ENCODE data around the gene AUTS2. TPM values are rescaled to one million over a fixed set of nuclear protein-coding genes. Genes with fewer than 3 reads are reported as not detected.

AUTS2 gene
- total and polyA plus RNA-seq, 9 of the 15 experiments (the other 6 are each of a cell fraction or from before 2014, with no cell fraction given): 0.58 TPM; not detected in 8

DNA sequence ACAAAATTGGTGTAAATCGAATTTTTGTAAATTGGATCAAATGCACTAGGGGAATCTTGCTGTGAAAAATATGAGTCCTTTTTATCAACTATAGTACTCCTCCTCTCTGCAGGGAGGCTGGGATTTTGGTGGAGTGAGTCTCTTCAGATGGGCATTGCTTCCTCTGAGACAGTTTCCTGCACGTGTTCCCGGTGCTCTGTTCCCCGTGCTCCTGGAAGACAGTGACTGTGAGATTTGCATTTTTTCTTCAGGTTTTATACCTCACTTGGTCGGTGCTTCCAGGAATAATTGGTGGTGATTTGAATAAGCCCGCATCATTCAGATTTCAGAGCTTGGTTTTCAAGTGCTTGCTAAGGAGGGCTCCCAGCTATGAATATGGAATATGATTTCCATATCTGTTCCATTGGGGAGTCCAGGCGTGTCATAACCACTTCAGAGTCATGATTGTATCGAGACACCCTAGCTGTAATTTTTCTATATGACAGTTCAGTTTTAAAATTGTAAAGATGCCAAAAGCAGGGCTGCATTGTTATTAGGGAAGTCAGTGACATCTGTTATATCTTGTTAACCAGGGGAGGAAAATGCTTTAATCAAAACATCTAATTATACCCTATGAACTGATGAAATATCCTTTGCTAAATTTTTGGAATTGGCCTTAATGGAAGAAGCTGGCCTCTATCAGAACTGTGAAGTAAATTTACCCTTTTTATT, 12.3 kb downstream of the AUTS2 start:
- Histone ChIP-seq H3K9ac (ENCODE audit: insufficient read depth in 1 of 2, low read depth in 2 of 2, low read length in 2 of 2) (no peak overlapping the region), H3K27me3 (ENCODE audit: control insufficient read depth in 2 of 2, insufficient read depth in 2 of 2, low read length in 2 of 2) (peaks cover 0 to 5% of the 10 kb centered on the region in 2 experiments; a peak in 3 of 5 replicates), H3K79me2 (ENCODE audit: control insufficient read depth, insufficient read depth, low read length) (no peaks in the 10 kb centered on the region), H3K4me1 (replicated peaks in 1 of 2; ENCODE audit: control insufficient read depth in 2 of 2, insufficient read depth in 2 of 2, low read length in 2 of 2) (no peaks in the 10 kb centered on the region), H4K20me1 (replicated peaks; ENCODE audit: control insufficient read depth, insufficient read depth, low read length) (no peaks in the 10 kb centered on the region), H3K36me3 (ENCODE audit: control insufficient read depth, insufficient read depth, low read length) (no peaks in the 10 kb centered on the region), H3K27ac (ENCODE audit: extremely low read depth, low read depth, low read length) (no peak overlapping the region), H3K9me1 (ENCODE audit: control insufficient read depth, insufficient read depth, low read length) (no peaks in the 10 kb centered on the region), H2AFZ (ENCODE audit: low read depth, low read length) (no peak overlapping the region), H3K9me3 (replicated peaks; ENCODE audit: control insufficient read depth, insufficient read depth, low read depth, low read length) (no peaks in the 10 kb centered on the region), H3K4me2 (ENCODE audit: insufficient read depth, low read length) (no peak overlapping the region), H3K4me3 (no peak overlapping the region)
- WGBS (ENCODE audit: insufficient coverage, low coverage, missing lambda C conversion rate): under 1% methylated on average over 8 of the region's 8 CpGs
- no peak for FAIRE-seq
- in situ Hi-C loops (cut with MboI) (no loop called here), intact Hi-C loops (cut with micrococcal nuclease) (no loop called here)
- POLR2A ChIA-PET: no interaction called here
- DNase-seq (ENCODE audit: extremely low read depth in 1 of 4, low spot score in 3 of 4): no peak
- no TSS peak for BruUV-seq (replicated peaks)
- CTCF ChIA-PET (ENCODE audit: low intra/inter-chr PET ratio): no interaction called here
- ATAC-seq: no peak
- TF ChIP-seq ZNF232 (CRISPR knock-in tag; IDR thresholded peaks at IDR 0.05) (no peak), CBX1 (IDR thresholded peaks at IDR 0.05; ENCODE audit: low read depth) (no peak), SRSF1 (IDR thresholded peaks at IDR 0.05; ENCODE audit: low read depth, low read length) (no peak), SMAD4 (CRISPR knock-in tag; conservative IDR thresholded peaks at IDR 0.05) (no peak), ETV1 (tag; conservative IDR thresholded peaks at IDR 0.05; ENCODE audit: low read depth) (no peak), KLF1 (tag; IDR thresholded peaks at IDR 0.05) (no peak), ZNF133 (CRISPR knock-in tag; IDR thresholded peaks at IDR 0.05) (no peak), ZNF41 (CRISPR knock-in tag; conservative IDR thresholded peaks at IDR 0.05) (no peak), KDM5B (IDR thresholded peaks at IDR 0.05; ENCODE audit: insufficient replicate concordance, low read depth, low read length) (no peak), MNT (conservative IDR thresholded peaks at IDR 0.05) (no peak), SRSF3 (IDR thresholded peaks at IDR 0.05; ENCODE audit: insufficient read depth, low read length) (no peak), DMBX1 (CRISPR knock-in tag; IDR thresholded peaks at IDR 0.05; ENCODE audit: borderline replicate concordance) (no peak)
- TF ChIP-seq, protein P1, sequence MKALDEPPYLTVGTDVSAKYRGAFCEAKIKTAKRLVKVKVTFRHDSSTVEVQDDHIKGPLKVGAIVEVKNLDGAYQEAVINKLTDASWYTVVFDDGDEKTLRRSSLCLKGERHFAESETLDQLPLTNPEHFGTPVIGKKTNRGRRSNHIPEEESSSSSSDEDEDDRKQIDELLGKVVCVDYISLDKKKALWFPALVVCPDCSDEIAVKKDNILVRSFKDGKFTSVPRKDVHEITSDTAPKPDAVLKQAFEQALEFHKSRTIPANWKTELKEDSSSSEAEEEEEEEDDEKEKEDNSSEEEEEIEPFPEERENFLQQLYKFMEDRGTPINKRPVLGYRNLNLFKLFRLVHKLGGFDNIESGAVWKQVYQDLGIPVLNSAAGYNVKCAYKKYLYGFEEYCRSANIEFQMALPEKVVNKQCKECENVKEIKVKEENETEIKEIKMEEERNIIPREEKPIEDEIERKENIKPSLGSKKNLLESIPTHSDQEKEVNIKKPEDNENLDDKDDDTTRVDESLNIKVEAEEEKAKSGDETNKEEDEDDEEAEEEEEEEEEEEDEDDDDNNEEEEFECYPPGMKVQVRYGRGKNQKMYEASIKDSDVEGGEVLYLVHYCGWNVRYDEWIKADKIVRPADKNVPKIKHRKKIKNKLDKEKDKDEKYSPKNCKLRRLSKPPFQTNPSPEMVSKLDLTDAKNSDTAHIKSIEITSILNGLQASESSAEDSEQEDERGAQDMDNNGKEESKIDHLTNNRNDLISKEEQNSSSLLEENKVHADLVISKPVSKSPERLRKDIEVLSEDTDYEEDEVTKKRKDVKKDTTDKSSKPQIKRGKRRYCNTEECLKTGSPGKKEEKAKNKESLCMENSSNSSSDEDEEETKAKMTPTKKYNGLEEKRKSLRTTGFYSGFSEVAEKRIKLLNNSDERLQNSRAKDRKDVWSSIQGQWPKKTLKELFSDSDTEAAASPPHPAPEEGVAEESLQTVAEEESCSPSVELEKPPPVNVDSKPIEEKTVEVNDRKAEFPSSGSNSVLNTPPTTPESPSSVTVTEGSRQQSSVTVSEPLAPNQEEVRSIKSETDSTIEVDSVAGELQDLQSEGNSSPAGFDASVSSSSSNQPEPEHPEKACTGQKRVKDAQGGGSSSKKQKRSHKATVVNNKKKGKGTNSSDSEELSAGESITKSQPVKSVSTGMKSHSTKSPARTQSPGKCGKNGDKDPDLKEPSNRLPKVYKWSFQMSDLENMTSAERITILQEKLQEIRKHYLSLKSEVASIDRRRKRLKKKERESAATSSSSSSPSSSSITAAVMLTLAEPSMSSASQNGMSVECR (CRISPR knock-in tag; IDR thresholded peaks at IDR 0.05): no peak
